GM12865 (cell line): ENCODE measurements around the gene TRIM46.
A peak's percentile ranks its signal among the peaks of the same experiment; 100 is the strongest.

Experiments used
- DNase-seq: peaks from one replicate; pipeline ENCODE4 v3.0.0; 2010; ENCODE audit warnings: low read depth
- H3K4me3 ChIP-seq: 2 replicates; pipeline ENCODE4 v1.5.1; 2011; ENCODE audit warnings: mild to moderate bottlenecking, low read depth, low read length, control low read depth
- CTCF ChIP-seq: IDR thresholded peaks from 2 replicates; pipeline ENCODE4 v1.5.1; 2011; ENCODE audit warnings: low read length, control low read depth, low read depth, inconsistent platforms; ENCODE audit not compliant: insufficient read depth; ENCODE audit errors: missing control alignments

Gene TRIM46

GRCh38 chr1:155205035-155205434, 31.4 kb downstream of the TRIM46 start:
- no peak for TF ChIP-seq CTCF
- no peak overlapping the region for H3K4me3 ChIP-seq
- no peak for DNase-seq

GRCh38 chr1:155205969-155206593, 32.4 kb downstream of the TRIM46 start:
- DNase-seq = no peak
- no peak overlapping the region for H3K4me3 ChIP-seq
- no peak for TF ChIP-seq CTCF

GRCh38 chr1:155206891-155207805, 33.5 kb downstream of the TRIM46 start:
- no peak overlapping the region for H3K4me3 ChIP-seq
- TF ChIP-seq CTCF = peak; percentile 93
- DNase-seq = peak; percentile 91

- DNase-seq = no peak
- TF ChIP-seq CTCF = no peak
- H3K4me3 ChIP-seq = peak within 1 kb of the TSS; percentile 87
These were observed 34.3 kb downstream of the TRIM46 start, which contains the start of gene THBS3 for GRCh38 chr1:155207806-155208540. Gene THBS3 (minus strand): TSS chr1:155207897. CDS start chr1:155207876, 21 bp downstream.

GRCh38 chr1:155208541-155209311, 35.1 kb downstream of the TRIM46 start, which contains the start of gene MTX1:
Gene MTX1 (plus strand): TSS chr1:155208695. CDS start chr1:155208805, 110 bp downstream.
- peak within 1 kb of the TSS; percentile 87 for H3K4me3 ChIP-seq
- DNase-seq = peak; percentile 89
- no peak for TF ChIP-seq CTCF

GRCh38 chr1:155209312-155209721, 35.7 kb downstream of the TRIM46 start:
- no peak for DNase-seq

More at GRCh38 chr1:155209312-155209721, 35.7 kb downstream of the TRIM46 start:
- TF ChIP-seq CTCF = no peak
- H3K4me3 ChIP-seq = peak overlapping the region; percentile 87
